GM18909 (cell line): ENCODE measurements around the gene ZNF836.

Experiments used
- ATAC-seq: cut with Tn5 transposase; IDR thresholded peaks from one replicate; pipeline ENCODE4 v1.9.1; 2021; ENCODE audit warnings: mild to moderate bottlenecking; ENCODE audit not compliant: unreplicated experiment, poor library complexity

ZNF836 gene

GRCh38 chr19:52188822-52189734, 17.7 kb upstream of the ZNF836 start:
- no peak for ATAC-seq

- ATAC-seq, result no peak
Observed at GRCh38 chr19:52187407-52187806, 16.0 kb upstream of the ZNF836 start.

DNA sequence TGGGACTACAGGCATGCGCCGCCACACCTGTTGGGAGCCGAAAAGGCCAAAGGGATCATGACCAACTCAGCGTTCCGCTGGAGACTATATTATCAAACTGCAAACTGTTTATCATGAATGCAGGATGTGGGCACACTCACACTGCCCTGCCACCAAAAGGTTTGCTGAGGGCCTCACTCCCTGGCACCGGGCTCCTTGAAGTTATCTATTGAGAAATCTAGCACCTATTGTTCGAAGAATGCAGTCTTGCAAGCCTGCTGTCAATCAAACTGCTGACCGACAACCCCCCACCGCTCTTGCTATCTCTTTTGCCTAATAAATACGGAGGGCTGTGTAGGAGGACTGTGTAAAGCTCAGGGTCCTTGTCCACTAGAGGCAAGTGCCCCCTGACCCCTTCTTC, 5.2 kb upstream of the ZNF836 start:
- no peak for ATAC-seq

DNA sequence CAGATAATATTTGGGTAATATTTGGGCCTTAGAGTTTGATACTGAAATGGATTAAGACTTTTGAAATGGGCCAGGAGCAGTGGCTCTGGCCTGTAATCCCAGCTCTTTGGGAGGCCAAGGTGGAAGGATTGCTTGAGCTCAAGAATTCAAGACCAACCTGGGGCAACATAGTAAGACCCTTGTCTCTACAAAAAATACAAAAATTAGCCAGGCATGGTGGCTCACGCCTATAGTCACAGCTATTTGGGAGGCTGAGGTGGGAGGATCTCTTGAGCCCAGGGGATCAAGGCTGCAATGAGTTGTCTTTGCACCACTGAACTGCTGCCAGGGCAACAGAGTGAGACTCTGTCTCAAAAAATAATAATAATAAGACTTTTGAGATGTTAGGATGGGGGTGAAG, 926 bp upstream of the ZNF836 start:
- ATAC-seq, result no peak

DNA sequence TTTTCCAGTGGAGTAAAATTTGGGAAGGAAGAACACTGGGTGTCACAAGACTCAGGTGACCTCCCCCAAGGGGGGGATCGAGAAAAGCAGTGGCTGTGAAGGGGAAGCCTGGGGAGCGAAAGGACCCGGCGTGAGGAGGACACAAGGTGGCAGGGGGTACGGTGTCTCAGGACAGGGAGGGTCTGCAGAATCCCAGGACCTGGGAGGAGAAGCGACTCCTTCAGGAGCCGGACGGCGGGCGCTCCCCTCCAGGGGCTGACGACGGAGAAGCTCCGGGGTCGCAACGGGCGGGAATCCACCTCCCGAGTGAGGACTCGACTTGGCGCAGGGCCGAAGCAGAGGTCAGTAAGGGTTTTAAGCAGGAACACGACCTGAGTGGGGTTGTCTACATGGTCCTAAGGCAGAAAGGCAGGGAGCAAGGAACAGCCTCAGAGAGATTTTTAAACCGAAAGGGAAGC, 529 bp downstream of the ZNF836 start:
- peak; percentile 23 for ATAC-seq

DNA sequence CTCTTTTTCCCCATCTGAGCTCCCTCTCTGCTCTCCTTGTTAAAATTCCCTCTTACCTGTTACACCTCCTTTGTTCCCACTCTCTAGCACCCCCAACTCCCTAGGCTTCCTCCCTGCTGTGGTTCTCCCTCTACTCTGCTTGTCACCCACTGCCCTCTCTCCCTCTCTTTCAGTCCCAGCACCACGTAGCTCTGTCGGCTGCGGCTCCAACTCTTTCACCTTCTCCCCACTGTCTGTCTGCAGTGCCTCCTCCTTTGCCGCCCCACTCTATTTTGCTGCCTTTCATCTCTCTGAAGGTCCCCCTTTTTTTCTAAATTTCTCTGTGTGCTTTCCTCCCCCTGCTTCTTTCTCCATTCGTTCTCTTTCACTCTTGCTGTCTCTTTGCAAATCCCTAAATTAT, 1.1 kb downstream of the ZNF836 start:
- no peak for ATAC-seq

DNA sequence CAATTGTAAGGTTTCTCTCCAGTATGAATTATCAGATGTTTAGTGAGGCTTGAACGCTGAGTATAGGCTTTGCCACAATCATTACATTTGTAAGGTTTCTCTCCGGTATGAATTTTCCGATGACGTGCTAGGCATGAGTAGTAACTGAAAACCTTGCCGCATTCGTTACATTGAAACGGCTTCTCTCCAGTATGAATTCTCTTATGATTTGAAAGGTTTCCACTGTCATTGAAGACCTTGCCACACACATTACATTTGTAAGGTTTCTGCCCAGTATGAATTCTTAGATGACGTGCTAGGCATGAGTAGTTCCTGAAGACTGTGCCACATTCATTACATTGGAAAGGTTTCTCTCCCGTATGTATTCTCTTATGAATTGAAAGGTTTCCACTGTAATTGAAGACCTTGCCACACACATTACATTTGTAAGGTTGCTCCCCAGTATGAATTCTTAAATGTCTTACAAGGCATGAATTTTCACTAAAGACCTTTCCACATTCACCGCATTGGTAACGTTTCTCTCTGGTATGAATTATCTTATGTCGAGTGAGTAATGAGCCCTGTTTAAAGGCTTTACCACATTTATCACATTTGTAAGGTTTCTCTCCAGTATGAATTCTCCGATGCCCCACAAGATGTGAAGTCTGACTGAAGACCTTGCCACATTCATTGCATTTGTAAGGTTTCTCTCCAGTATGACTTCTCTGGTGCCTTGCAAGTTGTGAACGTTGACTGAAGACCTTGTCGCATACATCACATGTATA, 15.6 kb downstream of the ZNF836 start:
- no peak for ATAC-seq

DNA sequence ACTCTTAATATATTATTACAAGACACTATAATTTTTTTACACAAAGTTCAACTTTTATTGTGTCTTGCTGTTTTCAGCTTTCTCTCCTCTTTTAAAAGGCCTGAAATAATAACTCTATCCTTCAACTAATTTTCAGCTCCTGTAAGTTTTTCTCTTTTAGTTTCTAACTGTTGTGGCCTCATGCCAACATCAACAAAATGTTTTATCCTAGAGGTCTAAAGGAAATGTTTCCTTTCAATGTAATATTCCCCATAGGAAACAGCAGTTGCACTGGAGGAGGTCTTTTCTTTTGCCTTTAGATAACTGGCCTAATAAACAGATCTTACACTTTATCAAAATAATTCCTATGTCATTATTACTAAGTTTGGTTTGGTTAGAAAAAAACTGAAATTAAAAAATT, 23.2 kb downstream of the ZNF836 start:
- no peak for ATAC-seq

DNA sequence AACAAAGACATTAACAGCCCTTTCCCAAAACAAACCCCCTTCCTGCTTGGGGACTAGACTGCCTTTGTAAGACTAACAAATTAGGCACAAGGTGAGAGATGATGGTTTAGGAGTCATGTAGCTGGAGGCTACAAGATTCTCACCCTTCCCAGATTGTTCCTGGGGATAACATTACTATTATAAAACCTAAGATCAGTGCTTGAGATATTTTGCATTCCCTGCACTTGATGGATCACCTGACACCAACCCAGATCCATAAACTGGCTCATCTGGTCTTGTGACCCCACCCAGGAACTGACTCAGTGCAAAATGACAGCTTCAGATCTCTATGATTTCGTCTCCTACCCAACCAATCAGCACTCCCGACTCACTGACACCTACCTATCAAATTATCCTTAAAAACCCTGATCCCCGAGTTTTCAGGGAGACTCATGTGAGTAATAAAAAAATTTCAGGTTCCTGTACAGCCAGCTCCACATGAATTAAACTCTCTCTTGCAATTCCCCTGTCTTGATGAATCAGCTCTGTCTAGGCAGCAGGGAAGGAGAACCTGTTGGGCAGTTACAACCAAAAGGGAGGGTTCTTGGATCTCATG, 29.3 kb downstream of the ZNF836 start:
- ATAC-seq, result no peak

DNA sequence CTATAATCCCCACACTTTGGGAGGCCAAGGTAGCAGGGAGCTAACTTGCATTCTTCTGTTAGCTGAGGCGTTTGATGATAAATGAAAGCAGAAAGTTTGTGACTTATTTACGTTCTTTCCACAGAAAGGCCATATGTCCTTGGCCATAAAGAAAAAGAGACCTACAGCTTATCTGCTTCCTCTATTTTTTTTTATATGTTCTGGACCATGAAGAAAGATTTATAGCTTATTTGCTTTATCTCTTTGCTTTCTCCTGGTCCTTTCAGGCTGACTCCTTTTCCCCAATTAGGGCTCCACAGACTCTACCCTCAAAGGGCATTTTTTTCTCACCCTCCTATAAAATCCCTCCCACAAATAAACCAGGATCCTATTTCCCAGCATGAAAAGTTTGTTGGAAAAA, 30.2 kb downstream of the ZNF836 start:
- no peak for ATAC-seq

DNA sequence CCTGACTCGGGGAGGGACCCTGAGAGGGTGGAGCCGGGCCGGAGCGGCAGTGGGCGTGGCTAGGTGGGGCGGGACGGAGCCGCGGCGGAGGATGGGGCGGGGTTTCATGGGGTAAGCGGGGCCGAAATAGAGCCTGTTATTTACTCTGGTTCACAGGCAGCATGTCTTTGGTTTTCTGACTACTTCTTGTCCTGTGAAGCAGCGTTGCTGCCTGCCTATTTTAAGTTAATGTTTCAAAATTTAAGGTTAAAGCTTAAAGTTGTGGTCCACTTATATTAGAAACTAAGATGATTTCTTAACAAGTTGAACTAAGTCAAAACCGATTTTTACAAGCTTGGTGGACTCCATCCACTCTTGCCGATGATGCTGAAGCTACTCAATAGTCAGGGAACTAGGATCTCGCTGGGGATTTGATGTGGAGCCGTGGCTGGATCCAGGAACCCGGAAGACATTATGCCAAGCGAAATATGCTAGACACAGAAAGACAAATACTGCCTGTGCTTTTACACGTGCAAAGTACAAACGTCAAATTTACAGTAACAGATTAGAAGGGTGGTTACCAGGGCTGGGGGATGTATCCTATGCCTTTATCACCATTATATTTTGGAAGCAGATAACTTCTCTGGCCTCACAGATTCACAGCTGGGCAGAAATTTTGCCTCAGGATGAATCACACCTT, 31.2 kb downstream of the ZNF836 start:
- peak; percentile 87 for ATAC-seq

- ATAC-seq, result peak; percentile 65
Observed at GRCh38 chr19:52139252-52140031, 32.0 kb downstream of the ZNF836 start, which contains the start of gene ZNF616. Gene ZNF616, minus strand, starts transcription at chr19:52139938. Its CDS starts 9,426 bp downstream, at chr19:52130512.

DNA sequence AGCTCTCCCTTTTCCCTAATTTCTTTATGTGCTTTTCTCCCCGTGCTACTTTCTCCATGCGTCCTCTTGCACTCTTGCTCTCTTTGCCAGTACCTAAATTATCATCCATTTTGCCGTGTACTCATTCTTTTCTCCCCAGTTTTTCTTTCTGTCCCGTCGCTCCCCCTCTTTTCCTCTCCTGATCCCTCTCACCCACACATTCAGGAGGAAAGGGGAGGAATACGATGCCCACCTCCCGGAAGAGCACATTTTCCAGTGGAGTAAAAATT, 32.5 kb downstream of the ZNF836 start:
- ATAC-seq, result no peak

- no peak for ATAC-seq
Observed at GRCh38 chr19:52138278-52138982, 33.0 kb downstream of the ZNF836 start.

DNA sequence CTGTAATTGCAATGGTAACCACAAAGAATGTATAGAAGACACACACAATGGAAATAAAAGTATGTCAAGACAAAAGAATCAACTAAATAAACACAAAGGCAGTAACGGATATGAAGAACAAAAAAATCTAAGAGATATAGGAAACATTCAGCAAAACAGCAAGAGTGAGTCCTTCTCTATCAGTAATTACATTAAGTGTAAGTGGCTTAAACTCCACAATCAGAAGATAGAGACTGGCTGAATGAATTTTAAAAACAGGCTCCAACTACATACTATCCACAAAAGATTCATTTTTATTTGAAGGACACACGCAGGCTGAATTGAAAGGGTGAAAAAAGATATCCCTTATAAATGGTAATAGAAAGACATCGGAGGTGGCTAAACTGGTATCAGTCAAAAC, 51.1 kb downstream of the ZNF836 start:
- ATAC-seq, result no peak

- no peak for ATAC-seq
Observed at GRCh38 chr19:52115526-52116053, 55.8 kb downstream of the ZNF836 start.

- no peak for ATAC-seq
Observed at GRCh38 chr19:52114691-52115090, 56.7 kb downstream of the ZNF836 start.

DNA sequence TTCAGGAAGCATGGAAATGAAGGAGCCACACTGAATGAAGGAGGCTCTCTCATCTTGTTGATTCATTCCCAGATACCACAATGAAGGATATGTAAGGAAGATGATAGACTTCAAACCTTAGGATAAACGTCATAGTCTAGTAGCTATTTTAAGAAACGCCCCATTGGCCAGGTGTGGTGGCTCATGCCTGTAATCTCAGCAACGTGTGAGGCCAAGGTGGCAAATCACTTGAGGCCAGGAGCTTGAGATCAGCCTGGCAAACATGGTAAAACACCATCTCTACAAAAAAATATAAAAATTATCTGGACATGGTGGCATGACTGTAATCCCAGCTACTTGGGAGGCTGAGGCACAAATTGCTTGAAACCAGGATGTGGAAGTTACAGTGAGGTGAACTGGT, 58.8 kb downstream of the ZNF836 start:
- ATAC-seq, result no peak

DNA sequence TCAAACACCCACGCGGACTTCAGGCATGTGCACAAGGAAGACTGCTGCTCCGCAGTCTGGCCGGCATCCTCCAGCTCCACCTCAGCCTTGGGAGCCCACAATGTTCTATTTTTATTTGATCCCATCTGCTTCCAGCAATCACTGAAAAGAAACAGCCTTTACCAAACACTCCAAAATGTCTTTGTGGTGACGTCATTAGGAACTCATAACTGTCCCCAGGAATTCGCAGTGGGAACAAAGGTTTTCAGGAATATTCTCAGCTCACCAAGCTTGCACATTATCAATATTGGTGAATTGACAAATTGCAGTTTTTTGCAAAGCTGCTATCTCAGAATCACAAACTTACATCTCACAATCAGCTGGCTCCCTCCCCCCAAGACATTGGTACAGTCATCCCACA, 60.6 kb downstream of the ZNF836 start:
- ATAC-seq, result no peak
